NCI-H69 (cell line): ENCODE results near the gene ITGA4.
A peak's percentile ranks its signal among the peaks of the same experiment; 100 is the strongest.

ENCODE experiments used
- DNase-seq: peaks from one replicate; lab custom pipeline; 2025; lab: John Stamatoyannopoulos, UW

ITGA4 gene

GRCh38 chr2:181458871-181459270 is 1.7 kb downstream of the ITGA4 start:
- no peak for DNase-seq

GRCh38 chr2:181459621-181460021 is 2.4 kb downstream of the ITGA4 start:
- DNase-seq, result peak; percentile 11

GRCh38 chr2:181461056-181461997 is 4.1 kb downstream of the ITGA4 start:
- no peak for DNase-seq

GRCh38 chr2:181462033-181462432 is 4.8 kb downstream of the ITGA4 start:
- DNase-seq, result no peak

- DNase-seq, result no peak
Observed at GRCh38 chr2:181463588-181463987, 6.4 kb downstream of the ITGA4 start.

GRCh38 chr2:181464966-181465365 is 7.8 kb downstream of the ITGA4 start:
- DNase-seq, result no peak

- peak; percentile 19 for DNase-seq
Observed at GRCh38 chr2:181465676-181466375, 8.6 kb downstream of the ITGA4 start.

- peak; percentile 63 for DNase-seq
Observed at GRCh38 chr2:181466661-181467576, 9.7 kb downstream of the ITGA4 start.

- no peak for DNase-seq
Observed at GRCh38 chr2:181467966-181468707, 11.0 kb downstream of the ITGA4 start.

GRCh38 chr2:181468811-181469210 is 11.6 kb downstream of the ITGA4 start:
- no peak for DNase-seq

GRCh38 chr2:181471226-181471625 is 14.0 kb downstream of the ITGA4 start:
- peak; percentile 32 for DNase-seq

GRCh38 chr2:181471783-181472182 is 14.6 kb downstream of the ITGA4 start:
- no peak for DNase-seq

- DNase-seq, result no peak
Observed at GRCh38 chr2:181472990-181473389, 15.8 kb downstream of the ITGA4 start.

- no peak for DNase-seq
Observed at GRCh38 chr2:181474222-181474881, 17.2 kb downstream of the ITGA4 start.

- DNase-seq, result no peak
Observed at GRCh38 chr2:181483211-181483610, 26.0 kb downstream of the ITGA4 start.

- DNase-seq, result no peak
Observed at GRCh38 chr2:181483876-181484275, 26.7 kb downstream of the ITGA4 start.

- DNase-seq, result no peak
Observed at GRCh38 chr2:181484851-181485637, 27.9 kb downstream of the ITGA4 start.

GRCh38 chr2:181485638-181485946 is 28.4 kb downstream of the ITGA4 start:
- DNase-seq, result peak; percentile 87

GRCh38 chr2:181499231-181499630 is 42.0 kb downstream of the ITGA4 start:
- no peak for DNase-seq

GRCh38 chr2:181500201-181500600 is 43.0 kb downstream of the ITGA4 start:
- no peak for DNase-seq
